GF-D8 (cell line): ENCODE measurements around the gene DDX52.
"Not testable (repeated sequence)": the region's sequence is repeated elsewhere in the genome, so short reads cannot be mapped to it uniquely, and the experiment has no call there.

ENCODE experiments used
- DNase-seq: peaks from one replicate; lab custom pipeline; 2025; lab: John Stamatoyannopoulos, UW

DDX52 gene

DNA sequence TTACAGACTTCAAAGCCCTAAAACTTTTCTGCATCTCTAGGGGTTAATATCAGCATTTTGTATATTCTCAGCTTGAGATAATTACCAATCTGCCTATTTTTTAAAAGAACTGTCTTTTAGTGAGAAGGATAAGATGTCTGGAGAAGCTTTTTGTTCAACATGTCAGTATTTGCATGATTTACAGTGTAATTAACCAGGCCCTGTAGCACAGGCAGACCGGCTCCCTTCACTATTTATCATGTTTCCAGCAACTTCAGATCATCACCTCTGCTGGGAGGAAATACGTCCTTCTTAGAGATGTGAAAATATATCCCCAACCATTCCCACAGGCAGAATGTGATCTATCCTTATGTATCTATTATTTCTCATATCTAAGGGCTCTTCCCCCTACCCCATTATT, 8.6 kb upstream of the DDX52 start:
- no peak for DNase-seq

DNA sequence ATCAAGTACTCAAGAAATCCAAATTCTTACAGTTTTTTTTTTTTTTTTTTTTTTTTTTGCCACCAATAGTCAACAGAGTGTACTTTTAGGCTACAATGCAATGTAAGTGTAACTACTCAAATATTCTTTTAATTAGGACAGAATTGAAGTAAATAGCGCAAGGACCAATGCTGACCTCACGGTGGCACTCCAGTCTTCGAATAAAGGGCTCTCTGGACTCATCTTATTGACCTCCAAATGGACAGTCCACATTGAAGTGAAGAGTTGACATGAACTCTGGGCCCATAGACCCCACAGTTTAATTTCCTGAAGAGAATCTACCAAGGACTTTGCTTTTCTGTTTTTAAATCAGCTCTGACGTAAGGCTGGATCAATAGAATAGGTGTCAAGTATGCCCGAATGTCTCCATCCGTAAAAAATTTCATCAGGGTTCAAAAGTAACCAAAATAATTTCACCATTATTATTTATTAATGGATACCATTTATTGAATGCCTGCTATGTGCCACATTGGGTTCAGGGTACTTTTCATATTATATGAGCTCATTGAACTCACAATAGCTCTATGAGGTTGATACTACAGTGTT, 7.3 kb upstream of the DDX52 start:
- peak; percentile 3 for DNase-seq

DNA sequence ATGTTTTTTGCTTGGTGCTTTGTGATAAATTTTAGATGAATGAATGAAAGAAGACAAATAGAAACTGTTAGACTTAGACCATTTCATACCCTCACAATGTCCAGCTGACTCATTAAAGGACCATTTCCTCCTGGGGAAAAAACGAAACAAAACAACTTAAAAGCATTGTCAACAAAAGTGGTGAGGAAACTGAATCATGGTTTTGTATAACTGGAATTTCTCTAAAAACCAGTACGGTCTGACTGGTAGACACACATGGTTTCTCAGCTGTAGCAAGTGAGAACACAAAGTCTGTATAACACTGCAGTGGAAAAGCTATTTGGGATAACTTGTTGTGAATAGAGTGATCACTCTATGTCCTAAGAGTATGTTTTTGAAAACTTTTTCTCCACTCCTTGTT, 5.3 kb upstream of the DDX52 start:
- DNase-seq, result no peak

DNA sequence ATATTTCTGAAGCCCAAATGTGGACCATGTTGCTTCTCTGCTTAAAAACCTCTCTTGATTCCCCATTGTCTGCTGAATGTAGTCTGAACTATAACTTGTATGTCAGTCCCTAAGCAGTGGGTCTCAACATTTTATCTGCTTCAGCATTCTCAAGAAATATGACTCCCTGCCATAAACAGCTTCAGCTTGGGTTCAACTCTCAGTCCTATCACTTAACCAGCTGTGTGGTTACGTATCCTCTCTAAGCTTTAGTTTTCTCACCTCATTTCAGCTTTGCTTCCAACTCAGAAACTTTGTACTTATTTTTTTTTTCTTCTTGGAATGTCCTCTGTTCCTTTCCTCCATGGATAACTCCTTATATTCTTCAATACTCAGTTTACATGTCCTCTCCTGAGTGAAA, 4.6 kb upstream of the DDX52 start:
- DNase-seq, result no peak

DNA sequence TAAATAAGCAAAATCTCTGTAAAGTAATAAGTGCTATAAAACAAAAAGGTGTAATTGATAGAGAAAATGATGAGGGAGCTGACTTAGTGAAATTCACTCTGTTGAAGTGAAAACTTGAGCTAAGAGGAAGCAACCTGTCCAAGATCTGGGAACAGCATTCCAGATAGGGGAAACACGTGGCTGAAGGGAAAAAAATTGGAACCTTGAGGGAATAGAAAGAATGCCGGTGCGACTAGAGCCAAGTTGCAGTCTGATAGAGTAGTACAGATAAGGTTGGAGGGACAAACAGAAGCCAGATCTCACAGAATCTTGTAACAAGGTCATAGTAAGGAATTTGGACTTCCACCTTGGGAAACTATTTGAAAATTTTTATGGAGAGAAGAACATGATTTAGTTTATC, 623 bp upstream of the DDX52 start:
- DNase-seq, result no peak

DNA sequence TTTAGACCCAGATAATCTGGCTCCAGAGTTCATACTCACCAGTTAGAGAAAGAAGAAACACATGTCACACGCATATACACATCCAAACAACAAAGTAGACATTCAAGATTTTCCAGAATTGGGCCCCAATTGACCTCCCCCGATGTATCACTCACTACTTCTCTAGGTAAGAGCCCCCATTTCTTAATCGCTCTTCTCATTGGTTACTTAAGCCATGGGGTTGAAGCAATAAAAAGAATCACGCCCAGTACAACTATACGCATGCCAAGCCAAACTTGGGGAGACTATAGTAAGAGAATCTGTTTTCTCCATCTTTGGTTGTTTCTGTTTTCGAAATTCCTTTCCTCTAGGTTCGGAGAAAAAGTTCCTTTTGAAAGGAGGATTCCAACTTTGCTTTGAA, 565 bp downstream of the DDX52 start:
- no peak for DNase-seq

DNA sequence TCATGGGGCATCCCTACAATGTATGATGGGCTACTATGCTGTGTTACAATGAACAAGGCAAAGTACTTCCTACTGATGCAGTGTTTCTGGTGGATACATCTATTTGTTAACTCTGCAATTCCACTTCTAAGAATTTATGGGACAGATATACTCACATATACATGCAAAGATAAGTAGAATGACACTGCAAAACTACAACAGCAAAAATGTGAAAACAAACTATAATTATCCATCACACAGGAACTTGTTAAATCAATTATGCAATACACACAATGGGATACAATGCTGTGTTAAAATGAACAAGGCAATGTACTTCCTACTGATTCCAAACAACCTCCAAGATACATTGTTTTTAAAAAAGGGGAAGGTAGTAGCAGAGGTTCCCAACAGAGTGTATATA, 3.2 kb downstream of the DDX52 start:
- no peak for DNase-seq

DNA sequence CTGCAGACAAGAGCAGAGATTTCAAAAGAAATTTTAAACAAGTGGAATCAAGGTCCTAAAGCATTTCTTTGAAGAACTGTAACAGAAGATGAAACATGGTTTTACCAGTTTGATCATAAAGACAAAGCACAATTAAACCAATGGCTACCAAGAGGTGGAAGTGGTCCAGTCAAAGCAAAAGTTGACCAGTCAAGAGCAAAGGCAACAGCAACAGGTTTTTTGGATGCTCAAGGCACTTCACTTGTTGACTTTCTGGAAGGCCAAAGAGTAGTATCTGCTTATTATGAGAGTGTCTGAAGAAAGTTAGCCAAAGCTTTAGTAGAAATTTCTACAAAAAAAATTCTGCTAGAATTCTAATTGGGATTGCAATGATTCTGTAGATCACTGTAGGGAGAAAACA, 5.3 kb downstream of the DDX52 start:
- no peak for DNase-seq

DNA sequence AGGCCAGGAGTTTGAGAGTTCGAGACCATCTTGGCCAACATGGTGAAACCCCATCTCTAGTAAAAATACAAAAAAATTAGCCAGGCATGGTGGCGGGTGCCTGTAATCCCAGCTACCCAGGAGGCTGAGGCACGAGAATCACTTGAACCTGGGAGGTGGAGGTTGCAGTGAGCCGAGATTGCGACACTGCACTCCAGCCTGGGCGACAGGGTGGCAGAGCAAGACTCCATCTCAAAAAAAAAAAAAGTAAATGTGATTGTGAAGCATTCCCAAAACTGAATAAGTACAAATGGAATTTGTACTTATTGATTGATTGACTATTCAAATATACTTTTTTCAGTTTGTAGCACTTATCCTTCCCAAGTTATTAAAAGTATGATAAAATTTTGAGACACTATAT, 26.8 kb downstream of the DDX52 start:
- not testable (repeated sequence) for DNase-seq

DNA sequence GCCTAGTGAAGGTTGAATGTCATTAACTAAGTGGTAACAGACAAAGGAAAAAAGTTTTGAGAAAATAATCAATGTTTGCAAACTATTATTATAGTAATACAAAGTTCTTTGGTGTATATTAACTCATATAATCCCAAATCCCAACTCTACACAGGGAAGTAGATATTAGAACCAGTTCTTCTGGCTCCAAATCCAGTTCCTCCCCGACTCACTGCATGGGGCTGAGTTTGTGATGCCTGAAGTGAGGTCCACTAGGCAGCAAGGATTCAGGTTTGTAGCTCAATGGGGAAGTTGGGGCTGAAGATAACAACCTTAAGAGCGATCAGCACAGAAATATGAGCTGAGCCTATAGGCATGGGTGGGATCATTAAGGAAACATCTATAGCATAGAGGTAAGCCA, 28.4 kb downstream of the DDX52 start:
- no peak for DNase-seq

DNA sequence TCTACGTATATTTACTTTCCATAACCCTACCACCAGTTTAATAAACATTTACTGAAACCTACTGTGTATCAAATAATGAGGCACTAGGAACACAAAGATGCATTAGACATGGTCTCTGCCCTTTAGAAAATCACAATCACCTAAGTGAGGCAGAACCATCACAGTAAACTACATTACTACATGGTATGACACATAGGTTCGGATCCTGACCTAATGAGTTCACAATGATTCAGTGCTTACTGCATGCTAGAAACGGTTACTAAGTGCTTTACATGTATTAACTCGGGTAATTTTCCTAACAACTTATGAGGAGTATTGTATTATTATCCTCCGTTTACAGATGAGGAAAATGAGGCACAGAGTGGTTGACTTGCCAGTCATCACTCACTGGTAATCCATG, 28.9 kb downstream of the DDX52 start:
- no peak for DNase-seq

DNA sequence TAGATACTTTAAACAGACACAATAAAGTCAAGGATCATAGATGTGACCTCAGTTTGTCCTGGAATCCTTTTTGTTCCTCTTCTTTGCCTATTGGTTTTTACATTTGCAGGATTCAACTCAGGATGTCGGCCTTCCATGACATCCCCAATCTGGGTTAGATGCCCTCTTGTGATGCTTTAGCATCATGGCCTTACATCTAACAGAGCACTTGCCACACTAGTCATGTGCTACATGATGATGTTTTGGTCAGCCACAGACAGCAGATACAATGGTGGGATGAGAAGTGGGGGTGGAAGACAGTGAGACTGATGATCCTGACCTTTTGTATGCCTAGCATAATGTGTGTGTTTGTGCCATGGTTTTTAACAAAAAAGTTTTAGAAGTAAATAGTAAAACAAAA, 32.3 kb downstream of the DDX52 start:
- DNase-seq, result no peak

DNA sequence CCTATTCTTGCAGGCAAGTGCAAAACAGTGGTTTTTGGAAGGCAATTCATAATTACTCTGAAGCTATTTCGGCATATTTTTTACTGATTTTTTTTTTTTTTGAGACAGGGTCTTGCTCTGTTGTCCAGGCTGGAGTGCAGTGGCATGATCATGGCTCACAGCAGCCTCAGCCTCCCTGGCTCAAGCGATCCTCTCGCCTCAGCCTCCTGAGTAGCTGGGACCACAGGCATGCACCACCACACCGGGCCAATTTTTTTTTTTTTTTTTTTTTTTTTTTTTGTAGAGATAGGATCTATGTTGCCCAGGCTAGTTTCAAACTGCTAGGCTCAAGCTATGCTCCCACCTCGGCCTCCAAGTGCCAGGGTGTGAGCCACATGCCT, 33.2 kb downstream of the DDX52 start:
- not testable (repeated sequence) for DNase-seq

DNA sequence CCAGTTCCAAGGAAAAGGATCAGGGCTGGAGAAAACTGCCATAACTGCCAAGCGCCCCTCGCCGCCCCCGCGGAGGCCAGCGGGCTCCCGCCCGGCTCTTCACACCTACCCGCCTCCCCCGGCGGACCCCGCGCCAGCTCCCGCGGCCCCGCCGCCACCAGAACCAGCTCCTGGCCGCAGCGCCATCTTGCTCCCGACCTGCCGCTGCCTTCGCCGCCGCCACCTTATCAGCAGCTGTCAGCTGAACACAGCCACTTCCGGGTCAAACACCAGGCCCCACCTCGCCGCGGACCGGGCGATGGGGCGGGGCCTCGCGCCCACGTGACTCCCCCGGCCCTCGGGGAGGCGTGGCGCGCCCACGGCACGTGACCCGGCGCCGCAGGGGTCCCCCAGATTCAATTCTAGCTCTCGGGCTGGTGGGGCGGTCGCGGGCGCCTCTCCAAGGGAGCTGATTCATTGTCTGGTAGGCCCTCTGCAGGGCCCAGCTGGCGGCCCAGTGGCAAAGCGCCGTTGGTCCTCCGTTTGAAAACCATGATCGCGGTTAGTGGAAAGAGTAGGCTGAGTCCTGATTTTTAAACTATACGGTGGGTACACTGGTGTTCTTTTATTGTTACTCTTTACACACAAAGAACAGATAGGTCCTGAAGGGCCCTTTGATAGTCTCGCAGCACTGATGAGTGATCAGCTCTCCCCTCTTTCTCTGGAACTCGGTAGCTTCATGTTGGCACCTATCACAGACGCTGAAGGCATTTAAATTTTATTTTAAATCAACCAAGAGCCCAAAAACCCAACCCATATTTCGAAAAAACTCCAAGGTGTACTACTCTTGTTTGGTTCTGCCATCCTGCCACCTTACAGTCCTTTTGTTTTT, 33.8 kb downstream of the DDX52 start, which contains the start of gene SYNRG:
Gene SYNRG (minus strand): TSS at position 249 of the 871 bp plus-strand sequence. CDS start 63 bp downstream, at position 186.
- peak; percentile 85 for DNase-seq

DNA sequence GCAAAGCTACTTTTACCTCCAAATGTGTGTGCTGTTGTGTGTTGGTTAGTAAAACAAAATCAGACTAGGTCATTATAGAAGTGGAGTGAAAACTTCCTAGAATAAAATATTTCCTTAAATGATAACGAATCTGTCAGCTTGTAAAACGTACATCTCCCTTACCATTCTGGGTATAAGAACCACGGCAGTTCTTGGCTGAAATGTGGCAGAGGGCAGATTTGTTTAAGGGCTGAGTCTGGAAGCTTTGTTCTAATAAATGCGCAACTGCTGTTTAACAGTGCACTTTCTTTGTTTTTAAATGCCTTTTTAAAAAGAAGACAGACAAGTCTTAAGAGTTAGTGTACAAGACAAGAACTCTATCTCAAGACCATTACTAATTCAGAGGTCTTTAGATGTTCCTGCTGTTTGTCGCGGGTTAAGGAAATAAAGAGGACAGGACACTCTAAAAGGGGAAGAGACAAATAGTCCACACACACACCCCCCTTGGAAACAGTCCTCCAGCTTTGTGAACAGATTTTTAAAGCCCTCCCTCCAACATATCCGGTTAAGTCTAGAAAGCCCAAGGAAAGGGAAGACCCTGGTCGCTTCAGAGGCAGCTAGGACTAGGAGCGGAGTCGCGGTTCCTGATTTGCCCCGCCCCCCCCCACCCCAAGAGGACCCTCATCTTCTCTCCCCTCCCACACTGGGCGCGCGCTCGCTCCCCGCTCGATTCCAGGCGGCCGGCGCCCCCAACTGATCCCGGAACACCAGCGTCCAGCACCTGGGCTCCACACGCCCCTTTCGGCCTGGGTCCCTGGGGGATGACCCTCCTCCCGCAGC, 34.7 kb downstream of the DDX52 start:
- peak; percentile 23 for DNase-seq

DNA sequence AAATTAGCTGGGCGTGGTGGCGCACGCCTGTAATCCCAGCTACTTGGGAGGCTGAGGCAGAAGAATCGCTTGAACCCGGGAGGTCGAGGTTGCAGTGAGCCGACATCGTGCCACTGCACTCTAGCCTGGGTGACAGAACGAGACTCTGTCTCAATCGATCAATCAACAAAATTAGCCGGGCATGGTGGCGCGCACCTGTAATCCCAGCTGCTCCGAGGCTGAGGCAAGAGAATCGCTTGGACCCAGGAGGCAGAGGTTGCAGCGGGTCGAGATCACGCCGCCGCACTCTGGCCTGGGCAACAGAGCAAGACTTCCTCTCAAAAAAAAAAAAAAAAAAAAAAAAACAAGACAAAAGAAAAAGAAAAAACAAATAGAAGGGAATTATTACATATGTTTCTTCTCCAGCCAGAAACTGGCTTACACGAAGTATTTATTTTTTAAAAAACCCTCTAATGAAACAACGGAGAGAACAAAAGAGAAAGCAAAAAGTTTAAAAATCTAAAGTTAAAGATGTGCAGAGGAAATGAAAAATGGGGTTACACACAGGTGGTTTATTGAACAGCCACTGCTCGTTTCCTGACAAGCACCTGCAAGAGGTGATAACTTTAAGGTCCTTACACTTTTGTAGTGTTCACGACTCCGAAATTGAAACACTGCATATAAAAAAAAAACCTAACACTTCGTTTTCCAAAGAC, 35.5 kb downstream of the DDX52 start:
- DNase-seq, result no peak

DNA sequence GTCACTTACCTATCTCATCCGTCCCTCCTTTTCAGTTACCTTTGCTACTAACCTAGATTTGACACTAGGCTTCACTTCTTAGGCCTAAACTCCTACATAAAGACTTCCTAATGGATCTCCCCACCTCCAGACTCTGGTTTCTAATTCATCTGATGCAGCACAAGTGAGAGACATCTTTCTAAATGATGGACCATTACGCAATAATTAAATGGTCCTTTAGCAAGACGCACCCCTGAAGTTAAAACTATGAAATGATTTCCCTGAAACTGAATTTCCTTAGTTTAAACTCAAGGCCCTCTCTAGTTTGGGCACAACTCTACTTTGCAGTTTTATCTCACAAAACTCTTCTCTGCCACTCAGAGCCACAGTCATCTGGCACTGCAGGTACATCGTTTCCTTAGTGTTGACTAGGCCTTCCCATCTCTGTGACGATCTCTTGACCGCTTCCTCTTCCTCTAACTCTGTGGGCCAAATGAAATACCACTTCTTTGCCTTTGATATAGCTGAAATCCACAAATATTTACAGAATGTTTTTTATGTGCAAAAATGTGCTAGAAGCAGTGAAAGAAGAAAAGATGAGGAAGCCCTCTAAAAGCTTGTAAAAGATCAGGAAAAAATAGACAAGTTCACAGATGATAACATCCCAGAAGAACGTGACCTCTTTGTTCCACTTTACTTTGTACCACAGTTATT, 37.3 kb downstream of the DDX52 start:
- peak; percentile 58 for DNase-seq

DNA sequence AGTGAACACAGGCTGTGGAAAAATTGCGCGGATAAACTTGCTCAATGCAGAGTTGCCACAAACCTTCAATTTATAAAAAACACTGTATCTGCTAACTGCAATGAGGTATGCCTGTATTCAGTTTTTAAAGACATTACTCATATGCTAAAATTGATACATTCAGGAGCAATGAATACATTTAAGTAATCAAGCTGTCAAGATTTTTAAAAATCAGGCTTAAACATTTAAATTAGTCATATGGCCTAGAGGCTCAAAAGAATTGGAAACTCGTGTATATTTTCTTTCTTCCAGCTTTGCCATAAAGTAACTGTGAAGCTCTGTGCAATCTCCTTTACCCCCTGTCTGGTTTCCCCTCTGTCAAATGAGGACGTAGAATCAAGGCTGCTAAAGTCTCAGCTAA, 38.2 kb downstream of the DDX52 start:
- no peak for DNase-seq

DNA sequence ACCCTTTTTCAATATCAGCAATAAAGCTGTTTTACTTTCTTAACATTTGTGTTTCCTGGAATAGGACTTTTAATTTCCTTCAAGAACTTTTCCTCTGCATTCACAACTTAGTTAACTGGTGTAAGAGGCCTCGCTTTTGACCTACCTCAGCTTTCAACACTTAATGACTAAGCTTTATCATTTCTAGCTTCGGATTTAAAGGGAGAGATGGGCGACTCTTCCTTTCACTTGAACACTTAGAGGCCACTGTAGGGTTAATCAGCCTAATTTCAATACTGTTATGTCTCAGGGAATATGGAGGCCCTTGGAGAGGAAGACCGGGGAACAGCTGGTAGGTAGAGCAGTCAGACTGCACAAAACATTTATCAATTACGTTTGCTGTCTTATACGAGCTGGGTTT, 38.7 kb downstream of the DDX52 start:
- DNase-seq, result no peak

DNA sequence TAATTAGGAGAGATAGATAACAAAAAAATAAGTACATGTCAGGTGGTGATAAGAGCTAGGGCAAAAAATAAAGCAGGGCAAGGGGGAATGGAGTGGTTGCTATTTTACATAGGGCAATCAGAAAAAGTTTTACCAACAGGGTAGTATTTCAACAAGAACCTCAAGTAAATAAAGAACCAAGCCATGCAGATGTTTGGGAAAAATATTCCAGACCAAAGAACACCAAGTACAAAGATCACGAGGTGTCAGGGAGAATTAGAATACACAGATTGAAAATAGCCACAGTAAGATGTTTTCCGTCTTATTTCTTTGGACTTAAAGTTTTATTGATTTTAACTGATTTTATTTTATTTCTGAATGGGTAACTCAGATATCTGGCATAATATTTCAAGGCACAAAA, 45.1 kb downstream of the DDX52 start:
- no peak for DNase-seq

DNA sequence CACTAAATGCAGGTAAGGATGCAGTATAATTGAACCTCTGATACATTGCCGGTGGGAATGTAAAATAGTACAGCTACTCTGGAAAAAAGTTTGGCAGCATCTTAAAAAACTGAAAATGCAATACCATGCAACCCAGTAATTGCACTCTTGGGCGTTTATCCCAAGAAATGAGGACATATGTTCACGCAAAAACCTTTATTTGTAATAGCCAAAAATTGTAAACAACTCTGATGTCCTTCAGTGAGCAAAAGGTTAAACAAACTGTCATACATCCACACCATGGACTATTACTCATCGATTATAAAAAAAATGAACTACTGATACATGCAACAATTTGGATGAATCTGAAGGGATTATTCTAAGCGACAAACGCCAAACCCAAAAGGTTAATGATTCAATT, 51.0 kb downstream of the DDX52 start:
- no peak for DNase-seq

DNA sequence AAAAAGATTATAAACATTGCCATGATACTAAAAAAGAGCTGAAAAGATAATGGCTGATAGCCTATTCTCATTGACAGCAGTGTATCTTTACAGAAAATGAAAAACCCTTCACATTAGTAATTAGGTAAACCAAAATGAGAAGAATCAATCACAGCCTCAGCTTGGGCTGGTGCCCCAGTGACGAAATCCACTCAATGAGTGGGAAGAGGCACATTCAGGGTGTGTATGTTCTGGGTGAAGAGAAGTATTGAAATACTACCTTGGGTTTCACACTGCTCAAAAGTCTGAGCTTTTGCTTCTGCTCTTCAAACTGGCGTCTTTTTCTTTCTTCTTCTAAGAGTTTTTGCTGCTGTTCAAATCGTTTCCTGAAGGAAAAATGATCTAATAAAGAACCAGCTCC, 58.2 kb downstream of the DDX52 start:
- no peak for DNase-seq
